ENCODE measurements around the gene C6orf52. TPM values are rescaled to one million over a fixed set of nuclear protein-coding genes. Genes with fewer than 3 reads are reported as not detected.

Gene C6orf52
- total RNA-seq: 1.4 and 2.1 TPM in 2 replicates

DNA sequence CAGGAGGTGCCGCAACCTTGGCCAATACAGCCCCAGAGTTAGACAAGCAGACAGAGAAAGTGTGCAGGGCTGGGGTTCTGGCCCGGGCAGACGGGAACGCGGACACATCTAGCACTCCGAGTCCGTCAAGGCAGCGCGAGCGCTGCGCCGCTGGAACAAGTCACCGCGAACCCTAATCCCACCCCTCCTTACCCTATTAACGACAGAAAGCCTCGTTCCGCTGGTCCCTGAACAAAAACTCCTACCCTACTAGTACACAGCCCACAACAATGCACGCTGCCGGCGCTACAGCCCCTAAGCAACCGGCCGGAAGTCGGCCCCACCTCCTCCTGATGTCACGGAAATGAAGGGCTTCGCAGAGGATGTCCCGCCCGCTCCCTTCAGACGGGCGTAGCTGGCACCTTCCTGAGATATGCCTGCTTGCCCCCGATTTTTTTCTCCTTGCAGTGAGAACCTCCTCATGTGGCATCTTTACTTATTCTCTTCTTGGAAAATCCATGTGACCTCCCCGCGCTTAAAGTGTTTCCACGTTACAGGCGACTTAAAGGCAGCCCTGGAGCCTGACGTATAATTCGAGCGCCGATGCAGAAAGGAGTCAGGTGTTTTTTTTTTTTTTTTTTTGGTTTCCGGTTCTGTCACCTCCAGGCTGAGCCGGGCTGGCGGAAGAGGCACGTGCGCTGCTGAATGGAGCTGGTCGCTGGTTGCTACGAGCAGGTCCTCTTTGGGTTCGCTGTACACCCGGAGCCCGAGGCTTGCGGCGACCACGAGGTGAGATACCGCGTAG is at the start of gene C6orf52, which contains the start of gene PAK1IP1:
TSS of gene C6orf52 (minus strand) at position 315 of the 784 bp plus-strand sequence. CDS start 7,066 bp downstream, outside the sequence.
TSS of gene PAK1IP1 (plus strand) at position 671 of the 784 bp plus-strand sequence. CDS start at position 685, 14 bp downstream.

DNA sequence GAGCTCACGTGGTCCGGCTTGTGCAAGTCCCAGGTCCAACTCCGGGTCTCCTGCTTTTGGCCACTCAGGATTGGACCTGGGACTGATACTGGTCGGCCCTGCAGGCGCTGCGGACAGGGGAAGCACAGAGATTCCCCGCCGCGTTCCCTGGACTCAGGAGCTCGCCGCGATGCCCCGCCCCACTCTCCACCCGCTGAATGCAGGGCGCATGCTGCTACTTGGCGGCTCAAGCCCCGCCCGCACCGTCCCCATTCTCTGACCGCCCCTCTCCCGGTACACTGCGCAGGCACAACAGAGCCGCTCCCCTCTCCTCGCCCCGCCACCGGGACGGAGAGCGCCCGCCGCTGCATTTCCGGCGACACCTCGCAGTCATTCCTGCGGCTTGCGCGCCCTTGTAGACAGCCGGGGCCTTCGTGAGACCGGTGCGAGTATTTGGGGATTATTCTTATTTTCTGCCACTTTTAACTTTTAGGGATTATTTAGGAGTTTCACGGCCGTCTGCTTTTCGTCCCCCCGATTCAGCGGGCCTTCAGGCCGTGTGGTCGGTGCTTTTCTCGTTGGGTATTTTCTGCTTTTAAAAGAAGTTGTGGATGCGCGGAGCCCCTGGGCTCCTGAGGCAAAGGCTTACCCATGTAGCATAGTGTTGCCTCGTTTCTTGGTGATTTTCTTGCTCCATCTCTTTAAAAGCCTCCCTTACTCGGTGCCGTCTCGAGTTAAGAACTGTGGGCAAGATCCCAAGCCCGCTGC is 28.6 kb upstream of the C6orf52 start, which contains the start of gene TMEM14C:
TSS of gene TMEM14C (plus strand) at position 251 of the 747 bp plus-strand sequence. CDS start 1,544 bp downstream, outside the sequence.

Other genes with a start within 250 kb of the C6orf52 start
- gene GCNT2, start 173.3 kb downstream of the C6orf52 start, total RNA-seq: 16.7 and 28.7 TPM in 2 replicates
- gene PAK1IP1, start 356 bp upstream of the C6orf52 start, total RNA-seq: 28.5 and 28.7 TPM in 2 replicates
- gene TMEM14C, start 28.5 kb upstream of the C6orf52 start, total RNA-seq: 82.4 and 117 TPM in 2 replicates
- 43.7 and 55.7 TPM in 2 replicates for gene TMEM14B, start 53.2 kb upstream of the C6orf52 start, total RNA-seq
- under 0.01 TPM in 1 of 2 replicates, not detected in the other for gene MAK, start 143.9 kb upstream of the C6orf52 start, total RNA-seq
- not detected in 2 replicates for gene GCM2, start 187.4 kb upstream of the C6orf52 start, total RNA-seq
- 0.85 and 2.4 TPM in 2 replicates for gene SYCP2L, start 192.4 kb upstream of the C6orf52 start, total RNA-seq

All from nasal cavity respiratory epithelium epithelial cell of viscerocranial mucosa (primary cell).